NCI-H1105 (cell line): Measurements from ENCODE around the gene KCNJ12.
A peak's percentile ranks its signal among the peaks of the same experiment; 100 is the strongest.

Experiments used
- DNase-seq: peaks from one replicate; lab custom pipeline; 2025; lab: John Stamatoyannopoulos, UW

Gene KCNJ12

DNA sequence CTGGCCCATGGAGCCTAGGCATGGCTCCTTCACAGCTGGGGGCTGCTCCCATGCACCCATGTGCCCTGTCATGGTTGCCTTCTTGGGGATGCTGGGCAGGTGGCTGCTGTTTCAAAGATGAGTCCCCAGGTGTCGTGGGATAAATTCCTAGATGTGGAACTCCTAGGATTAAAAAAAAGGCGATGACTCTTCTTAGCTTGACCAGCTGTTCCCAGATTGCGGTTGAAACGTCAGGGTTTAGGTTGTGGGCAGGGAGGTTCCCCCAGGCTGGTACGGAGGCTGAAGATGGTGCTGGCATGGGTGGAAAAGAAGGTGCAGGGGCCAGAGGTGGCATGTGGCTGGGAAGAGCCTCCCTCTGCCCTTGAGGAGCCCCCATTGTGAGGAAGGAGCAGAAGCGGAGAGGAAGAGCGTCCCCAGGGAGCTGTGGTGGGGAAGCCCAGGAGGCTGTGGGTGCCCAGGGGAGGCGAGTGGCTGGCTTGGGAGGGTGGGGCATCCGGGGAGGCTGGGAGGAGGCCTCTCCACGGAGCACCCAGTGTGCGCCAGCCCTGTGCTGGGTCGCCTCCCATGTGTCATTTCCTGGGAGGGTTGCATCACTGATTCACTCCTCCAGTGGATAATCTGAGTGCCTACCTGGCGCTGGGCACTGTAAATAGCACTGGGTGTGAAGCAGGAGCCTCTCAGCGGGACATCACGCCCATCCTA lies 7.5 kb upstream of the KCNJ12 start:
- no peak for DNase-seq

DNA sequence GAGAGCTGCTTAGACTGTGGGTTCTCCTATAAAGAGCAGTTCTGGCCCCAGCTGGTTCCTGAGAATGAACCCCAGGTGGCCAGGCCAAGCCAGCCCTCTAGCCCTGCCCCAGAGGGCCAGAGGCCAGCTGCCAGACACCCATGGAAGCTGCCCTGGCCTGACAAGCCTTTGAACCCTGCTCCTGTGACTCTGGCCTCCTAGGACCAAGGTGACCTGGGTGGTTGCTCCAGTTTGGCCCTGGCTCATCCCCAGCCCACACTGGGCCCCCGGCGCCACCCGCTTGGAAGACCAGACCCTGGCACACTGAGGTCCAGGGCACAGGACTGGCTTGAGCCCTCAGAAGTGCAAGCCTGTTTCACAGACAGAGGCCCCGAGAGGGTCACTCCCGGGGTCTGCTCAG lies 6.8 kb upstream of the KCNJ12 start:
- DNase-seq: no peak

GRCh38 chr17:21370430-21370829 lies 5.7 kb upstream of the KCNJ12 start:
- DNase-seq: no peak

DNA sequence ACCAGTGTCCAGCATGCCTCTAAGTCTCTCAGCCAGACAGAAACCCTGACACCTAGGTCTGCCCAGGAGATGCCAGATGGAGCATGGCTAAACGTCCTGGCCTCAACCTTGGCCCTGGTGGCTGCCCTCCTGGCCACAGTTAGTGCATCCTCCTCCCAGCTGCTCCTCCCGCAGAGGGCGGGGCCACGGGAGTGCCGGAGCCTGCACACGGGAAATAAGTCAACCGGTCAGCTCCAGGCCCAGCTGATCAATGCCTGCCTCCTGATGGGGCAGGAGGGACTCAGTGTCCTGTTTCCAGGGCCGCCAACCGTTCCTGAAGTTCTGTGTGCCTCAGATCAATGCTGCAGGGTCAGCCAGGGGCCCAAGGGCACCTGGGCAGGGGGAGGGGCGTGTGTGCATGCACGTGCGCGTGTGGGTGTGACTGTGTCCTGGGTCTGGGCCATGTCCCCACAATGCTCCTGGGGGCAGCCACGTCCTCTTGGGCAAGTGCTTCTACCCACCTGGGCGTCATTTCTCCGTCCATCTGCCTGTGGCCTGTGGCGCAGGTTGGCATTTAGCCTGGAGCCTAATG lies 4.6 kb upstream of the KCNJ12 start:
- DNase-seq: no peak

GRCh38 chr17:21372256-21372954 lies 3.8 kb upstream of the KCNJ12 start:
- DNase-seq: no peak

- no peak for DNase-seq
Observed at GRCh38 chr17:21373036-21373435, 3.1 kb upstream of the KCNJ12 start.

GRCh38 chr17:21373696-21374440 lies 2.3 kb upstream of the KCNJ12 start:
- no peak for DNase-seq

DNA sequence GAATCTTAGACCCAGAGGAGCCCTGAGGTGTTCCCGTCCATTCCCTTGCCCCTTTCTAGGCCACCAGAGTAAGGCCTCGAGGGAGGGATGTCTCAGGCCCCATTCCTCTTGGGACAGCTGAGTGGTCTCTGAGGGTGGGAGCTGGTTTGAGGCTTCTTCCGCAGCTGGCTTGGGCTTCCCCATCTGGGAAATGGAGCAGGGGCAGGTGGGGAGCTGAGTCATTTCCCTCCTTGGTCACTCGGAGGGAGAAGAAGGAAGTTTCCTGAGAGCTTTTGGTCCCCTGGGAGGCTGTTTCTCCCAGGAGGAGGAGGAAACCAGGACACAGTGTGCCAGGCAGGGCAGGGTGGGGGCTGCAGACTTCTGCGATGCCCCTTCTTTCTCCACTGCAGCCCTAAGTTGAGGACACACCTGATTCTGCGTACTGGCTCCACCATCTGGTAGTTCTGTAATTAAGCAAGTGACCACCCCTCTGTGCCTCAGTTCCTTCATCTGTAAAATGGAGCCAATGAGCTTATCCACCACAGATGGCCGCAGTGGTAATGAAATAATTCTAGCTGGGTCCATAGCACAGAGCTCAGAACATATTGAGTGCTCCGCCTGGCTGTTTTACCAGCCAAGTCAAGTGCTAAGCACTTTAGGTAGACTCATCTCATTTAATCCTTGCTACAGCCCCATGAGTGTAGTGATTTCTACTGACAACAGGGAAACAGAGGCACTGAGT lies 1.6 kb upstream of the KCNJ12 start:
- no peak for DNase-seq

DNA sequence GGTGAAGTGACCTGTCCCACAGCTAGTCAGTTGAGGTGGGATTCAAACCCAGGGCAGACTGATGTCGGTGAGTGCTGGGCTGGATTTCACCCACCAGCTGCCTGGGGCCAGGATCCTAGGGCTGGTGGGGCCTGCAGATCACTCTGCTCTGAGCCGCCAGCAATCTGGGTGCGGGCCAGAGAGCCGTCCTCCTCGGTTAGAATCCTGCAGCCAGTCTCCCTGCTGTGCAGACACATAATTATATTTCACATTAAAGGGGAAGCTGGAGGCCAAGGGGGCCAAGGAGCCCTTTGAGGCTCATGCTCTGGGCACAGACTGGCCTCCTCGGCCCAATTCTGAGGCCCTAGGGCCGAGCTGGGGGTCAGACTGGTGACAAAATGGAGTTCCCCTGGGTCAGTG lies 996 bp upstream of the KCNJ12 start:
- DNase-seq: no peak

DNA sequence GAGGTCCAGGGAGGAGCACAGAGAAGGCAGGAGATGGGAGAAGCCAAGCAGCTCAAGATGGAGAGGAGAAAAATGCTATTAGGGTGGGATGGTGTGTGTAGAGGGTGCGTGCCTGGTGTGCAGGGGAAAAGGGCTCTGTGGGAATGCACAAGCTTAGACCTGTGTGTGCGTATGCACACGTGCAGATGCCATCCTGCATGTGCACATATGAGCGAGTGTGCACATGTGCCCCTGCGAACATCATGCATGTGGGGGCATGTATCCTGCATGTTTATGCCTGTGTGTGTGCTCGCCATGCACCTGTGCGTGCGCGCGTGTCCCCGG lies 438 bp upstream of the KCNJ12 start:
- no peak for DNase-seq

GRCh38 chr17:21376759-21377690 lies 868 bp downstream of the KCNJ12 start:
- peak; percentile 70 for DNase-seq

DNA sequence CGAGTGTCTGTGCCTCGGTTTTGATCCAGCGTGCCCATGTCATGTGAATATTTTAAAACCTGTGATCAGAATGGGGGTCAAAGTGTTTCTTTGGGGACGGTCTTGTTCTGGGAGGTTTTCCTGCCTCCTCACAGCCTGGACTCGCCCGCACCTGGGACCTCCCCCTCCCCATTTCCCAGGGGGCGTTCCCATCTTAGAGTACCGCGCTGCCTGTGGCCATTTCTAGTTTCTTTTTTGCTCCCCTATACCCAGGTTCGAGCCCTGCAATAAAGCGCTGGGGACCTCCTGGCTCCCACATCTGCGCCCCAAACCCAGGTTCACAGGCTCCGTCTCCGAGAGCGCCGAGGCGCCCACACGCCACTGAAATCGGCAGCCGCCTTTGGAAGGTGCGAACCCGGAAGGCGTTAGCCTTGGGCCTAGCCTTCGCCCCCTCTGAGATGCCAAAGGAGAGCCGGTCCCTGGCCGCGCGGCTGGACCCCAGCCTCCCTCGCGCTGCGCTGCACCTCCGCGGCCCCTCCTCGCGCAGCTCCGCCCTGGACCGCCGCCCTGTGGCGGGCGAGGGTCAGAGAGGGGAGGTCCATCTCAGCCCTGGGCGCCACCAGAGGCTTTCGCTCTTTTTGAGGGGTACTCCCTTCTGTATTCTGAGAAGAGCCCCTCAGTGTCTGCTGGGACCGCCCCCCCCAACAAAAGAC lies 1.7 kb downstream of the KCNJ12 start:
- no peak for DNase-seq

GRCh38 chr17:21378553-21378952 lies 2.4 kb downstream of the KCNJ12 start:
- DNase-seq: no peak

GRCh38 chr17:21379080-21379711 lies 3.0 kb downstream of the KCNJ12 start:
- peak; percentile 85 for DNase-seq

DNA sequence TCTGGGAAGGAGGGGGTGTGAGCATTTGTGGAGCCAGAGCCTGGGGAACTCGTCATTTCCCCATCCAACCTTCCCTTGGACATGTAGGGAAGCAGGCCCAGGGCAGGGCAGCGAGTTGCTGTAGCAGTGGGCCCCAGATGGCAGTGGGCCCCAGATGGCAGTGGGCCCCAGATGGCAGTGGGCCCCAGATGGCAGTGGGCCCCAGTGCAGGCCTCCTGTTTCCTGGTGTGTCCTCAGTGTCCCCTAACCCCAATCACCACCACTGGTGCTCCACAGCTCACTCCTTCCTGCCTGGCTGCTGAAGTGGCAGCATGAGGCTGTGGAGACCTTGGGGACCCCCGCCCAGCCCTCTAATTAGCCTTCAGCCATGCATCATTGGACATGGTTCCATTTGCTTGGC lies 4.5 kb downstream of the KCNJ12 start:
- DNase-seq: no peak

DNA sequence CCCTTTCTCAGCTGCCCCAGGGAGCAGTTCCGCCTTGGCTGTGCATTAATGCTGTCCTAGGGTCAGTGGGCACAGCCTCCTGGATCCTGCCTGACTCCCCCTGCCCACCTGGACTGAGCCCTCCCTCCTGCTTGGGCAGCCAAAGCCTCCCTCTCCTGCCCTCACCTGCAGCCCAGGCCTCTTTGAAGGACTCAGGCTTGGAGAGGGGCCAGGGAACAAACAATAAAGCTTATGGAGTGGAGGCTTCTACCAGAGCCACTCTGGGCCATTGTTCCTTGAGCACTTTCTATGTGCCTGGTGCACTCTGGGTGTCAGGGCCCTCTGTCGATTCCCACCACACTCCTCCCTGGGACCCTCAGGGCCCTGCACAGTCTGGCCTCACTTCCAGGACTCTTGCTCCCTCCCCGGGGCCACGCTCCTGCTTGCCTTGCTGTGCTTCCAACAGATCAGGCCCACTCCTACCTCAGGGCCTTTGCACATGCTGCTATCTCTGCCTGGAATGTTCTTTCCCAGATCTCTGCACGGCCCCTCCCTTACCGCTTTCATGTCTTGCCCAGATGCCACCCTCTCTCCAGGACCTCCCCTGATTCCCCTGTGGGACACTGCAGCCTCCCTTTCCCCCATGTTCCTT lies 5.0 kb downstream of the KCNJ12 start:
- peak; percentile 41 for DNase-seq

GRCh38 chr17:21382560-21383495 lies 6.7 kb downstream of the KCNJ12 start:
- DNase-seq: peak; percentile 66

- no peak for DNase-seq
Observed at GRCh38 chr17:21385281-21385845, 9.2 kb downstream of the KCNJ12 start.
